Karpas-422 (cell line): ENCODE results near the gene FHL5. TPM values are rescaled to one million over a fixed set of nuclear protein-coding genes. Genes with fewer than 3 reads are reported as not detected.

Experiments
- DNase-seq: peaks from one replicate; pipeline ENCODE4 v3.0.0-alpha.2; 2015
- H2AFZ ChIP-seq: fragments of 200-600 bp; sonication (generic); 2 replicates; pipeline ENCODE4 v1.6.1; 2014; ENCODE audit warnings: antibody characterized with exemption, low read length, mixed read lengths
- H3K27ac ChIP-seq: fragments of 200-600 bp; sonication (generic); 2 replicates; pipeline ENCODE4 v1.5.1; 2014; ENCODE audit warnings: mild to moderate bottlenecking, low read length, moderate library complexity
- H3K27me3 ChIP-seq: fragments of 200-600 bp; sonication (generic); 2 replicates; pipeline ENCODE4 v1.6.1; 2014; ENCODE audit warnings: low read length, mixed read lengths
- H3K36me3 ChIP-seq: fragments of 200-600 bp; sonication (generic); 2 replicates; pipeline ENCODE4 v1.6.1; 2014; ENCODE audit warnings: low read length, mixed read lengths; ENCODE audit not compliant: insufficient read depth
- H3K4me1 ChIP-seq: fragments of 200-600 bp; sonication (generic); 2 replicates; pipeline ENCODE4 v1.6.1; 2014; ENCODE audit warnings: mild to moderate bottlenecking, low read length, mixed read lengths
- H3K4me2 ChIP-seq: fragments of 200-600 bp; sonication (generic); 2 replicates; pipeline ENCODE4 v1.6.1; 2014; ENCODE audit warnings: low read length, low read depth, mild to moderate bottlenecking; ENCODE audit not compliant: poor library complexity, severe bottlenecking
- H3K4me3 ChIP-seq: fragments of 200-600 bp; sonication (generic); 2 replicates; pipeline ENCODE4 v1.5.1; 2014; ENCODE audit warnings: mild to moderate bottlenecking, antibody characterized with exemption, low read length, mixed read lengths
- H3K79me2 ChIP-seq: fragments of 200-600 bp; sonication (generic); 2 replicates; pipeline ENCODE4 v1.6.1; 2014; ENCODE audit warnings: mild to moderate bottlenecking, low read length, mixed read lengths
- H3K9ac ChIP-seq: fragments of 200-600 bp; sonication (generic); 2 replicates; pipeline ENCODE4 v1.6.0; 2014; ENCODE audit warnings: low read length
- H3K9me2 ChIP-seq: fragments of 200-600 bp; sonication (generic), shearing (Covaris generic); replicated peaks from 2 replicates; pipeline ENCODE4 v1.6.0; 2014; ENCODE audit warnings: mild to moderate bottlenecking, low read length, moderate library complexity; ENCODE audit not compliant: insufficient read depth
- H3K9me3 ChIP-seq: fragments of 300-700, 200-600 bp; sonication (generic); 2 replicates; pipeline ENCODE4 v1.6.1; 2014; ENCODE audit warnings: low read length, mixed read lengths
- H4K20me1 ChIP-seq: fragments of 200-600 bp; sonication (generic); 2 replicates; pipeline ENCODE4 v1.6.1; 2014; ENCODE audit warnings: mild to moderate bottlenecking, antibody characterized with exemption, low read length, low read depth; ENCODE audit not compliant: insufficient read depth
- total RNA-seq: library from RNA; depleted of rRNA; stranded (reverse); fragments of >200 nt; shearing (Covaris generic); gene quantifications from 2 replicates; pipeline ENCODE4 v1.2.3, GENCODE V29; 2014; ENCODE audit warnings: low replicate concordance

FHL5 gene
- total RNA-seq, 1 experiment from 2014 or later = not detected

DNA sequence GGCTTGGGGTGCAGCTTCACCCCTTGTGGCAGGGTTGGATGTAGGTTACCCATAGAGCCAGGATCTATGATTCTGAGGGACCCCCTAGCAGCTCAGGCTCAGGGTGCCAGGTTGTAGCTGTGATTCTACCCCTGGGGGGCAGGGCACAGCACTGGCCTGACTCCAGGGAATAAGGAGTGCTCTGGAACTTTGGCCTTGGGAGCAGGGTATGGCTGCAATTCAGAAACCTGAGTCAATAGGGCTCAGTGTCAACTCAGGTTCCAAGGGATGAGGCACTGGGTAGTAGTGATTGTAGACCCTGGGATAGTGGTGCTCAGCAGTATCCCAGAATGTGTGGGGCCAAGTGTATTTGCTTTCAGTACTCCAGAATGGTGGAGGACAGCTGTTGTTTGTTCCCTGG, 8.6 kb downstream of the FHL5 start:
- Histone ChIP-seq H3K4me1 (peaks cover 3% of the 10 kb centered on the region; the same call in 1 of the 2 replicates), H3K4me3 (no peak overlapping the region), H2AFZ (no peak overlapping the region), H3K9me3 (peaks cover 11% of the 10 kb centered on the region), H3K27me3 (0 out of 2 replicates have a peak, but pooled peaks cover 2% of the 10 kb centered on the region), H4K20me1 (no peaks in the 10 kb centered on the region), H3K9me2 (no peaks in the 10 kb centered on the region), H3K79me2 (no peaks in the 10 kb centered on the region), H3K27ac (no peak overlapping the region), H3K9ac (no peak overlapping the region), H3K4me2 (no peak overlapping the region), H3K36me3 (no peaks in the 10 kb centered on the region)
- DNase-seq = no peak

DNA sequence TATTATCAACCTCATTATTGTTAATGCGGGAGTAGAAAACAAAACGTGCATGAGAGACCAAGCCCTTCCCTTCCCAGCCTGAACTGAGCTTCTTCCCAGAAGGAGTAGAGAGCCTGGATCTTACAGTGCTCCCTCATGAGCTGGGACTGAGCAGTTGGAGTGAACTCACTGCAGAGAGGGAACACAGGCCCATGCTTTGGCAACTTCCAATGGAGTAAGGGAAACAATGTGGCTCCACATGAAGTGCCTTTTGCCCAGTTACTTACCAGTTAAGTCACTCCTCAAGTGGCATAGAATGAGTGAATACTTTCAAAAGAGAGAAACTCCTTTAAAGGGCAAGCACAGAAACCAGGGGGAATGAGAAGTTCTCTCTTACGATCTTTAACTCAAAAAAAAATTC, 12.4 kb downstream of the FHL5 start:
- Histone ChIP-seq H3K9me3 (peaks cover 5% of the 10 kb centered on the region), H3K9me2 (no peaks in the 10 kb centered on the region), H4K20me1 (no peaks in the 10 kb centered on the region), H3K4me1 (peaks cover 3% of the 10 kb centered on the region; the same call in 1 of the 2 replicates), H3K36me3 (no peaks in the 10 kb centered on the region), H3K4me2 (no peak overlapping the region), H3K9ac (no peak overlapping the region), H3K79me2 (no peaks in the 10 kb centered on the region), H2AFZ (no peak overlapping the region), H3K27ac (no peak overlapping the region), H3K27me3 (0 out of 2 replicates have a peak, but pooled peaks cover 3% of the 10 kb centered on the region), H3K4me3 (no peak overlapping the region)
- no peak for DNase-seq

DNA sequence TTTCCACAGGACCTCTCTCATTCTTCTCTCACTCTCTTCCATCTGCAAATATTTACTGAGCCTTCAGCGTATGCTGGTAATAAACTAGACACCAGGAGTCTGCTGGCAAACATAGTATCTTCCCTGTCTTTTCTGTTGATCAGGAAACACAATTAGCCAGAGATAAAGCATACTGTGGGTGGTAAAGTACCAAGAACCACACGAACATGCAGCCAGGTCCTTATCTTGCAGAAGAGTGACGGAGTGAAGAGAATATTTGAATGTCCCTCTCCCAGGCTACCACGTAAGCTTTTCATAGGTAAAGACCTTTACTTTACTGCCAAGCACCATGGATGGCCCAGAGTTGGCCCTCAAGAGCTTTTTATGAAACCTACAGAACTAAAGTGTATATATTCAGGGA, 13.3 kb downstream of the FHL5 start:
- H3K9ac ChIP-seq = no peak overlapping the region
- peaks cover 3% of the 10 kb centered on the region; the same call in 1 of the 2 replicates for H3K4me1 ChIP-seq
- H2AFZ ChIP-seq = no peak overlapping the region
- DNase-seq = peak; percentile 36
- no peak overlapping the region for H3K4me3 ChIP-seq
- no peaks in the 10 kb centered on the region for H3K79me2 ChIP-seq
- H3K36me3 ChIP-seq = no peaks in the 10 kb centered on the region
- H3K4me2 ChIP-seq = no peak overlapping the region
- no peak overlapping the region for H3K27ac ChIP-seq
- H3K9me2 ChIP-seq = no peaks in the 10 kb centered on the region
- H3K27me3 ChIP-seq = 0 out of 2 replicates have a peak, but pooled peaks cover 3% of the 10 kb centered on the region
- no peaks in the 10 kb centered on the region; the same call in 1 of the 2 replicates for H3K9me3 ChIP-seq
- no peaks in the 10 kb centered on the region for H4K20me1 ChIP-seq

DNA sequence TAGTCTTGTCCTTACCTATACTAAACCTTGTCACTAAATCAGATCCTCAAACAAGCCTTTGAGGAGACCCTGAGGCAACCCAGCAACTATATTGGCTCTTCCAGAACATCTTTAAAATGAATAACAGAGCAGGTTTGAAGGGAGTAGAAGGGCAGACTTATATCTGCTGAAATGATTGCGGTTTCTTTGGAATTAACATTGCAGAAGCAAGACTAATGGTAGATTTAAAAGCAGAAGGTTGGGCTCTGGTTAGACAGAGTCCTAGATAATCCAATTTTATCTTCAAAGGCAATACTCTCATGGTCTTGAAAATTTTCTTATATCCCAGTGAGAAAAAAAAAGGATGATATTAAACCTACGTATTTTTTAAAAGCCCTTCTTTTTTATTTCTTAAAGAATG, 19.1 kb downstream of the FHL5 start:
- no peak overlapping the region for H3K4me3 ChIP-seq
- no peaks in the 10 kb centered on the region for H3K9me2 ChIP-seq
- H3K9me3 ChIP-seq = no peaks in the 10 kb centered on the region
- no peak overlapping the region for H3K9ac ChIP-seq
- H4K20me1 ChIP-seq = no peaks in the 10 kb centered on the region
- no peaks in the 10 kb centered on the region for H3K27me3 ChIP-seq
- DNase-seq = no peak
- H3K4me1 ChIP-seq = peaks cover 10% of the 10 kb centered on the region
- no peak overlapping the region for H3K27ac ChIP-seq
- no peaks in the 10 kb centered on the region for H3K79me2 ChIP-seq
- no peak overlapping the region for H3K4me2 ChIP-seq
- no peaks in the 10 kb centered on the region for H3K36me3 ChIP-seq
- H2AFZ ChIP-seq = no peak overlapping the region

DNA sequence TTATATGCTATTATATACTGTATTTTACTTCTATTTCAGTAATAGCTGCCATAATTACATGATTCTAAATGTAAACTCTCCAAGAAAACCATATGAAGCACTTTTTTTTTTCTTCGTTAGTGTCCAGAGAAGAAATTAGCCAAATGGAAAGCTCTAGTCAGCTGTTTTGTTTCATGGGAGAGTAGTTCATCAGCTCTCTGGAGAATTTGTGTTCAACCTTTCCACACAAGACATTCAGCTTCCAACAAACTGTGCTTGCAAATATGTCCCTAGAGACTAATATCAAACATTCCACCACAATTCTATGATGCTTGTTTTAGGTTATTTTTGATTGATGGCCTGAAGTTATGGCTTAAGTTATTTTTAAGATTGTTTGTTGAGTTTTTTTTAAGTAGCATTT, 19.5 kb downstream of the FHL5 start:
- Histone ChIP-seq H3K4me2 (no peak overlapping the region), H3K27me3 (no peaks in the 10 kb centered on the region)

DNA sequence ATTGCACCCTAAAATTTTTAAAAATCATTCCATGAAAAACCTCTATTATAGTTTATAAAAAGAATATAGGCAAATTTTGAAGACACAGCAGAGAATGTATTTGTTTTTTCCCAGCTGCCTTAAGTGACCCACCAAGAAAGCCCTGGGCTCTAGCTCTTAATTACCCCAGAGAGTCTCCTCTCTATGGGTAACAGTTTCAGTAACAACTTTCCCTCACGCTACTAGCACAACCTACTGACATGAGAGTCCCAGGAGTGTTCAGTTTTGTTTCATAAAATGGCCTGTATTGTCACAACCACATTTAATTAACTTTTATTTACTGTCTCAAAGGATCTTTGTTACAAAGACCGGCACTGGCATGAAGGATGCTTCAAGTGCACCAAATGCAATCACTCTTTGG, 41.5 kb downstream of the FHL5 start:
- Histone ChIP-seq H3K4me2 (no peak overlapping the region), H3K9me3 (no peaks in the 10 kb centered on the region)
- DNase-seq = no peak

More for the DNA sequence above, 19.5 kb downstream of the FHL5 start:
- no peaks in the 10 kb centered on the region for H3K36me3 ChIP-seq
- DNase-seq = no peak
- no peaks in the 10 kb centered on the region for H3K9me2 ChIP-seq
- H3K4me3 ChIP-seq = no peak overlapping the region
- H4K20me1 ChIP-seq = no peaks in the 10 kb centered on the region
- H3K9me3 ChIP-seq = no peaks in the 10 kb centered on the region
- H3K4me1 ChIP-seq = peaks cover 10% of the 10 kb centered on the region
- no peak overlapping the region for H3K27ac ChIP-seq
- no peaks in the 10 kb centered on the region for H3K79me2 ChIP-seq
- H2AFZ ChIP-seq = no peak overlapping the region
- no peak overlapping the region for H3K9ac ChIP-seq

DNA sequence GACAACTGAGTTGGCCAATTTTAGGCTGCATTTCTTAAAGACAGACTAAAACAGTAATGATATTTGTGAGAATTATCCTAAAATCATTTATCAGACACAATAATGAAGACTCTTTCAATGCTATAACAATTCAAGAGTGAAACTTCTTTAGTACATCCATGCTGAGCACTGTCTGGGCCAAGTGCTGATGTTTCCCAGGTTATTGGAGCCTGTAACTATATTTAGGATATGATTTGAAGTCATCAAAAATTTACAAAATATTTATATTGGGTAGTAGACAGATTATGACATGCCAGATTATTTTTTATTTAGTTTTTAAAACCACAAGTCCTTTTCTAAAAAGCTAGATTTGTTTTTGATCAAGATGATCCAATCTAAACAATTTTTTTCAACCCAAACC, 45.1 kb downstream of the FHL5 start:
- Histone ChIP-seq H3K27ac (no peak overlapping the region), H3K4me1 (peaks cover 38% of the 10 kb centered on the region), H3K79me2 (no peaks in the 10 kb centered on the region), H3K4me3 (no peak overlapping the region), H4K20me1 (no peaks in the 10 kb centered on the region), H3K27me3 (no peaks in the 10 kb centered on the region), H3K9me2 (no peaks in the 10 kb centered on the region), H2AFZ (no peak overlapping the region), H3K36me3 (no peaks in the 10 kb centered on the region), H3K9me3 (no peaks in the 10 kb centered on the region), H3K4me2 (no peak overlapping the region), H3K9ac (no peak overlapping the region)
- no peak for DNase-seq

More for the DNA sequence above, 41.5 kb downstream of the FHL5 start:
- Histone ChIP-seq H3K9me2 (no peaks in the 10 kb centered on the region), H3K79me2 (no peaks in the 10 kb centered on the region), H3K27me3 (no peaks in the 10 kb centered on the region), H3K4me1 (peaks cover 7% of the 10 kb centered on the region), H2AFZ (no peak overlapping the region), H3K36me3 (no peaks in the 10 kb centered on the region), H3K9ac (no peak overlapping the region), H3K27ac (no peak overlapping the region), H3K4me3 (no peak overlapping the region), H4K20me1 (no peaks in the 10 kb centered on the region)

DNA sequence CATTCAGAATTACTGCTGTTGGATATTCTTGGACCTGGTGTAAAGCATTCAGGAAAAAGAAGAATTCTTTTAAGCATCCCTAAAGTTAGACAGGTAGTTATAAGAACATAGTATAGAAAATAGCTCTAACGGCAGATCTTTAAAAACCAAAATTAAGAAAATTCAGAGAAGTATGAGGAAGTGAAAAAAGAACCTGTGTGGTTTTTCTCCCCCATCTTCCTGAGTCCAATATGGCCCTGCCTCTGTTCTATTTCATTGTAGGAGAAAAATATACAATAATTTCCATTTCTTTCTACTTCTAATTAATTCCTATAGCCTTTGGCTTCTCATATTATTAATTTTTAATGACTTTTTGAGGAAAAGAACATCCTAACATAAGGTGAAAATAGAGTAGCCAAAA, 47.1 kb downstream of the FHL5 start:
- 0 out of 2 replicates have a peak overlapping the region, but pooled peaks have one; percentile 10 for H3K4me3 ChIP-seq
- no peak overlapping the region for H3K9ac ChIP-seq
- H3K9me2 ChIP-seq = no peaks in the 10 kb centered on the region
- no peaks in the 10 kb centered on the region for H3K9me3 ChIP-seq
- H3K4me1 ChIP-seq = peaks cover 47% of the 10 kb centered on the region
- H3K4me2 ChIP-seq = peak overlapping the region; percentile 69
- H4K20me1 ChIP-seq = no peaks in the 10 kb centered on the region
- no peak overlapping the region for H3K27ac ChIP-seq
- H2AFZ ChIP-seq = no peak overlapping the region
- DNase-seq = peak; percentile 54
- no peaks in the 10 kb centered on the region for H3K79me2 ChIP-seq
- no peaks in the 10 kb centered on the region for H3K36me3 ChIP-seq
- no peaks in the 10 kb centered on the region for H3K27me3 ChIP-seq
